HG03139 (cell line): ENCODE results near the gene ZNF414.

ENCODE experiments used
- ATAC-seq: cut with Tn5 transposase; IDR thresholded peaks from one replicate; pipeline ENCODE4 v1.9.1; 2021; ENCODE audit not compliant: unreplicated experiment

The ZNF414 gene

DNA sequence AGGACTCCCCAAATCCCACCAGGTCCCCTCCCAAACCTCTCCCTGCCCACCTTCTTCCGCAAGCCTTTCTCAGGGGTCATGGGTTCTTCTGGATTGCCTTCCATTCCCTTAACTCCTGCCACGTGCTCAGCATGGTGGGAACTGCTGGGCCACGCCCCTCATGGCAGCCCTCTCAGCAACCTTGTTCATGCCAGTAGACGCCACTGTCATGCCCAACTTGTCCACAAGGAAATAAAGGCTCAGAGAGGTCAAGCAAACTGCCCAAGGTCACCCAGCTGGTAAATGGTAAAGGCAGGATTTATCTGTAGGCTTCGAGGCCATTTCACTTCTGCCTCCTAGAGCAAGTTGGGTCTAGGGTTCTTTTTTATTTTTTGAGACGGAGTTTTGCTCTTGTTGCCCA lies 22.4 kb downstream of the ZNF414 start:
- ATAC-seq, result no peak

DNA sequence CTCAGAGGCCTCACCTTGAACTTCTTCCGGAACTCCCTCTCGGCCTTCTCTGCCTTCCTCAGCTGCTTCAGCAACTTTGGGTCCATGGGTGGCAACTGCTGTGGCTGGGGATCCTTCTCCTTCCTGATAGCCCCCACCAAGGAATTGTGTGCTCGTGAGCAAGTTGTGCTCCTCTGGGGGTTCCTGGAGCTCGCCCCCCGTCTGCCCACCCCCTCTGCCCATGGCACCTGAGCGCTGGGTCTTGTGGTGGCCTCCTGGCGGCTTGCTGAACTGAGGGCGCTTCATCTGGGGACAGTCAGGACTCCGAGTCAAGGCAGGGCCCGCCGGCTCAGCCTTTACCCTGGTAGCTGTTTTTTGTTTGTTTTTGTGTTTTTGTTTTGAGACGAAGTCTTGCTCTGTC lies 23.1 kb downstream of the ZNF414 start:
- no peak for ATAC-seq

DNA sequence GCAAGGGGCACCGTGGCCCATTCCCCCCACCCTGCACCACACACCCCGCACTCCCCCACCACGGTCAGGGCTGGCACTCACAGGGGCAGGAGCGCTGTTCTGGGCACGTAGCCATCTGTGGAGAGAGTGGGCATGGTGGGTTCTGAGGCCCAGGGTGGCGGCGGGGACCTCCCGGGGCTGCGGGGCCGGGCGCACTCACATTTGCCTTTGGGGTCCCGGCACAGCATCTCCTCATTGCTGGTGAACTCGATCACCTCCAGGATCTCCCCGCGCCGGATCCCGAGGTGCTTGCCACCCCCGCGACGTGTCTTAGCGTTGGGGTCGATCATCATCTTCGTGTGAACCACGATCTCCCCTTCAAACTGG lies 23.6 kb downstream of the ZNF414 start:
- ATAC-seq, result no peak

DNA sequence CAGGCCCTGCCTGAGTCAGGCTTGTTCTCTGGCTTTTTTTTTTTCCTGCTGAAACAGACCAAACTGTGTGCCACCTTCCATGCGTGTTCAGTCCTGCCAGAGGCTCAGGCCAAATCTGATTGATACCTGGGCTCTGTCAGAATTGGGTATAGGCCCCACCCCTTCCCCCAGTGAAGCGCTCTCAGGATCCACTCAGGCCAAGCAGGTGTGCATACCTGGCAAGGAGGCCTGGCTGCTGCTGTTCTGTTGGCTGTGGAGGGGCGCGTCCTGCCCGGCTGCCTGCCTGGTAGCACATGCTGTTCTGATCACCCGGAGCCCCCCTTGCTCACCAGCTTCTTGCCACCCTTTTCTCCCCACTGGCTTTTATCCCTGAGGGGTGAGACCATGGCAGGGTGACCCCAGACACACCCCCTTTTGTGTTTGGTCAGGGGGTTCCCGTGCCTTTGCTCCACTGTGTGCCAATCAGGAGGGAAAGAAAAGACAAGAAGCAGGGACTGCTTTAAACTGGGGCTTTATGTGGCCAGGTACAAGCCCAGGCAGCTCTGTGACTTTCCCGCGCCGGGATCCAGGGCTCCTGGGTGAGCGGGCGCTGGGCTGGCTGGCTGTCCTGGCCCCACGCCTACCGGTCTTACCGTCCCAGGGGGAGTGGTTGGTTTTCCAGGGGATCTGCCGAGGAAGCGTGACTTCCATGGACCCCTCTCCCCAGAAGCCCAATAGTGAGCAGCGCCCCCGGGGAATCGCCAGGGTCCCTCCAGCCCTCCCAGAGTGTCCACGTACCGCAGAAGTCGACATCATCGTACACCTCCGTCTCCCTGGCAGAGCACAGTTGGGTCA lies 24.2 kb downstream of the ZNF414 start:
- ATAC-seq, result no peak

DNA sequence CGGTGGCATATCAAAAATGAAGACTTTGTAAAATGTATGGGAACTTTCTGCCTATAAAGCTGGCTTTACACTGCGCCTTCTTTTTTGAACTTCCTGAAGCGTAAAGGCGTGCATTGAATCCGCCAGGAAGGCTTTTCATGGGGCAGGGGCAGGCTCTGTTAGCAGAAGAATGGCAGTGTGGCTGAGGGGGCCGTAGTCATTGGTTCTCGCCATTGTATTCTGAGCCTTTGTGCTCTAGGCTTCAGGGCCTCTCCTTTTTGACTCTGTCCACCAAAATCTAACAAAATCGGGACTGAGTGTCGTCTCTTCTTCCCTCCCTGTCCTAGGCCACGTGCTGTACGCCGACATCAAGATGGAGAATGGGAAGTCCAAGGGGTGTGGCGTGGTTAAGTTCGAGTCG lies 25.6 kb downstream of the ZNF414 start:
- ATAC-seq, result no peak

DNA sequence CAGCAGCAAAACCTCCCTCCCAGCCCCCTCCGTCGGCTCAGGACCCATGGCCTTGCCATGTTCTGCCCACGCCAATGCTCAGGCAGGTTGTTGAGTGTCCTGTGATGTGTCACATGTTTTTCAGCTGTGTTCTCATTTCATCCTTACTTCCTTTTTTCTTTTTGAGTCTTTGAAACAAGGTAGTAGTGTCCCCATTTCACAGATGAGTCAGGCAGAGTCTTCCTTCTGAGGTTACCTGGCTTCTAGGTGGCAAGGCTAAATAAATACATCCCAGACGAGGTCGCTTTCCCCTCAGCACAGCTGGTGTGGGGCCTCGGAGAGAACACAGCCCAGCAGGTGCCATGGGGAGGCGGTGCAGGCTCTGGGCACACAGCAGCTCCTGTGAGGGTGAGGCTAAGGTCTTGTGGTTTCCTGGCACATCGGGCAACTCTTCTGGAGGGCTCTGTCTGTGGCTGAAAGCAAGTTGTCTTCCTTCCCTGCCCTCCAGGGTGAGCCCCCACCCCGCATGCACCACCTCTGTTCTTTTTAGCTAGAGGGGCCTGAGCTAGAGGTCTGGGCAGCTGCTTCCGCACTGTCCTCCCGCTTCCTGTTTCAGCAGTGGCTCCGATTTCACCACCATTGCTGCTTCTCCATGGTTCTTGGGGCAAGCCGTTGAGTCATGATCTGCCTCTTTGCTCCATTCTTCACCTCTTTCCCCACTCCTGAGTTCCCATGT lies 26.7 kb downstream of the ZNF414 start:
- no peak for ATAC-seq

DNA sequence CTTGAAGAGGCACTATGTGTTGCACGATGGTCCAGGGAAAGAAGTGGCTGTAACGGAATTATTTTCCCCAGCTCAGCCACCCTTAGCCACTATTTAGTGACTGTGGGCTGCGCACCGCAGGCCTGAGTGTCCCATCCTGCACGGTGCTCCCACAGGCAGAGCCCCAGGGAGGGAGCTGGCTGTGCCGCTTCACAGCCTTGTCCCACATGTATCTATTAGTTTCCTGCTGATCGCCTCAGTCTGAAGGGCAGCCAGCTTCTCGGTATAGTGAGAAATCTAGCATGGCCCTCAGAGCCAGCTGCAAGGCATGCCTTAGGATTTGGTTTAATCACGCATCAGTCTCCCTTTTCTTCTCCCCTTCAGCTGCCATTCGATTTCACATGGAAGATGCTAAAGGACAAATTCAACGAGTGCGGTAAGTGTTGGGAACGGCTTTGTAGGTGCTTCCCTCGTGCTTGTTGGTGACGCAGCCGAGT lies 27.3 kb downstream of the ZNF414 start:
- ATAC-seq, result no peak

DNA sequence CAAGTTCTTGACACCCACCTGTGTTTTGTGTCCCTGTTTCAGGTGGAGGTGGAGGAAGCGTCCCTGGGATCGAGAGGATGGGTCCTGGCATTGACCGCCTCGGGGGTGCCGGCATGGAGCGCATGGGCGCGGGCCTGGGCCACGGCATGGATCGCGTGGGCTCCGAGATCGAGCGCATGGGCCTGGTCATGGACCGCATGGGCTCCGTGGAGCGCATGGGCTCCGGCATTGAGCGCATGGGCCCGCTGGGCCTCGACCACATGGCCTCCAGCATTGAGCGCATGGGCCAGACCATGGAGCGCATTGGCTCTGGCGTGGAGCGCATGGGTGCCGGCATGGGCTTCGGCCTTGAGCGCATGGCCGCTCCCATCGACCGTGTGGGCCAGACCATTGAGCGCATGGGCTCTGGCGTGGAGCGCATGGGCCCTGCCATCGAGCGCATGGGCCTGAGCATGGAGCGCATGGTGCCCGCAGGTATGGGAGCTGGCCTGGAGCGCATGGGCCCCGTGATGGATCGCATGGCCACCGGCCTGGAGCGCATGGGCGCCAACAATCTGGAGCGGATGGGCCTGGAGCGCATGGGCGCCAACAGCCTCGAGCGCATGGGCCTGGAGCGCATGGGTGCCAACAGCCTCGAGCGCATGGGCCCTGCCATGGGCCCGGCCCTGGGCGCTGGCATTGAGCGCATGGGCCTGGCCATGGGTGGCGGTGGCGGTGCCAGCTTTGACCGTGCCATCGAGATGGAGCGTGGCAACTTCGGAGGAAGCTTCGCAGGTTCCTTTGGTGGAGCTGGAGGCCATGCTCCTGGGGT lies 28.2 kb downstream of the ZNF414 start:
- no peak for ATAC-seq

DNA sequence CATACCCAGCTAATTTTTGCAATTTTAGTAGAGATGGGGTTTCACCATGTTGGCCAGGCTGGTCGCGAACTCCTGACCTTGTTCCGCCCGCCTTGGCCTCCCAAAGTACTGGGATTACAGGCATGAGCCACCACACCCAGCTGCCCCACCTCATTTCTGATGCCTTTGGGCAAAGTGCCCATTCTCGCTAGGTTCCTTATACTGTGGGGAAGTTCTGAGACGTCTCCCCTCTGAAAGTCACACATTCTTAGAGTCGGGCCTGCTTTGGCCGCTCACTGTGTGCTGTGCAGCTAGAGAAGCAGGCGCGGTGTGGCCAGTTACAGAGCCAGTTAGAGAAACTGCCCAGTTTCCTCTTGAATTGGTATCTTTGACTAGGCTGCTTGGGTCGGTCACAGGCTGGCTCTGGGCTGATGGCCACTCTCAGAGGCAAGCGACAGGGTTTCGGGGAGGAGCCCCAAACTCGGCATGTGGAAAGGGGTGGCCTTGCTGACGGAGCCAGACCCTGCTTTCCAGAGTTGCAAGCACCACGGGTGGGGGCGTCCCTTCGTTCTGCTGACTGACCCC lies 29.6 kb downstream of the ZNF414 start:
- no peak for ATAC-seq

DNA sequence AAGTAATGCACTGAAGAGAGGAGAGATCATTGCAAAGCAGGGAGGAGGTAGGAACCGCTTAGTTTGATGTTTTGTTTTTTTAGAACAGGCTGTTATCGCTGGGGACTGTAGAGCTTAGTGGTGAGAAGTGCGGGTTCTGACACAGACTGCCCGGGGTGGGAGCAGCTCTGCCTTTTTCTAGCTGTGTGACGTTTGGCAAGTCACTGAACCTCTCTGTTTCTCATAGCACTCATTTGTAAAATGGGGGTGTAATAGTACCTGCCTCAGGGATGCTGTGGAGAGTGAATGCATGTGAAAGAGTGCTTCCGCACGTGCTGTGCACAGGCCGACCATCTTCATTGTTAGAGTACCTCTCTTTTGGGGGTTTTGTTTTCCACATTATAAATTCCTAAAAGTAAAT lies 30.8 kb downstream of the ZNF414 start:
- no peak for ATAC-seq

DNA sequence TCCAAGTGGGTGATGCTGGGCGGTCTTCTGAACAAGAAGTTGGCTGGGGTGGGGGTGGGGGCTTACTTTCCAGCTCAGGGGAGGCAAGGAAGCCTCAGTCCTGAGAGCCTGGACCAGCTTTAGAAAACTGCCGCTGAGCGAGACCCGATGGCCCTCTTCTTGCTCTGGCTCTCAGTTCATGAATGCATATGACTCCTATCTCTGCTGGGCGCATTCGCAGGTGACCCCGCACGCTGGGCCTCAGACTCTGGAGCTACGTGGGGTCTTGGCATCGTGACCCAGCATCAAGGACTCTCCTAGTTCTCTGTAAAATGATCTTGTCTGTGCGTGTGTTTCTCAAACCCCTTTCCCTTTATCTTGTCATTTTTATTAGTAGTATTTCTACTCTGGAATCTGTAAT lies 31.3 kb downstream of the ZNF414 start:
- no peak for ATAC-seq

DNA sequence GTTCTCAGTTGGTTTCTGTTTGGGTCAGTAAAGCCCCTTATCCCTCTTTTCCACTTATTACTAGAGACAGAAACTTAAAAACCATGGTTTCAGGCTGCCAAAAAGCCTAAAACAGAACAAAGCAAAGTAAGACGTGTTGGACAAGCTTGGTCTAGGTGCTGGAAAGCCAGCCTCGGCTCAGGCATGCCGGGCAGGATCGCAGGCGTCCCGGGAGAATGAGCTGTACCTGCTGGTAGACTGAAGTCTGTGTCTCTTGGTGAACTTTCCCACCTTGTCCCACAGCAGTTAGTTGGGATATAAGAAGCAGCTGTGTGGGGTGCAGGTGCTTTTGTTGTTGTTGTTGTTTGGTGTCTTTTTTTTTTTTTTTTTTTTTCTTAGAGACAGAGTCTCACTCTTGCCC lies 32.4 kb downstream of the ZNF414 start:
- no peak for ATAC-seq

DNA sequence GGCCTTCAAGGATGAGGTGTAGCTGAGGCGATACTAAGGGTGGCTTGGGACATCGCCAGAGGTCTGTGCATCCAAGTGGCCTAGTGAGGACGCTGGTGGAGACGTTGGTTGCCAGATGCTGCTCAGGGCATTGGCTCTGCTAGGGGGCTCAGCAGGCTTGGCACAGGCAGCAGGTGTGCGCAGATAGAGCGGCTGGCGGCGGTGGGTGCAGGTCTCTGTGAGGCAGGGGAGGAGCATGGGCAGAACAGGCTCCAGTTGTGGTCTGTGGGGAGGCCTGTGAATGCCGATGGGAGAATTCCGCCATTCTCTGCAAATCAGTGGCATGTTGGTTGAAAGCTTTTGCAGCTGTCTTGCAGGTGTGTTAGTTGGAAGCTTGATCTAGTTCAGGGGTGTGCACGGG lies 32.8 kb downstream of the ZNF414 start:
- no peak for ATAC-seq

DNA sequence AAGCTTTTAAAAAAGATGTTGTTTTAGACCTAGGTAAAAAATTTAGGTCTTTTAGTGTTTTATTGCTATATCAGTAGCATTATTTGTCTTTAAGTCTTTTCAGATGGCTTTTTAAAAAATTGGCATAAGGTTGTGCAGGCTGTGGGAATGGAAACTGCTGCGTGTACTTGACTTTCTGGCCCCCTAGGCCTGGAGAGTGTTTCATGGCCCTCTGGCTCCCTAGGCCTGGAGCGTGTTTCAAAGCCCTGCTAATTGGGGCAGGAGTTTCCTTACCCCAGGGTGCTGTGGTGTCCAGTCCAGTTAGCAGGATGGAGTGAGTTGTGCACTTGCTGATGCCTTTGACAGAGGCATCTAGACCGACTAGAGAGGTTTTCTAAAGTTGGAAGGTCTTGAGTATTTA lies 35.4 kb downstream of the ZNF414 start:
- no peak for ATAC-seq

DNA sequence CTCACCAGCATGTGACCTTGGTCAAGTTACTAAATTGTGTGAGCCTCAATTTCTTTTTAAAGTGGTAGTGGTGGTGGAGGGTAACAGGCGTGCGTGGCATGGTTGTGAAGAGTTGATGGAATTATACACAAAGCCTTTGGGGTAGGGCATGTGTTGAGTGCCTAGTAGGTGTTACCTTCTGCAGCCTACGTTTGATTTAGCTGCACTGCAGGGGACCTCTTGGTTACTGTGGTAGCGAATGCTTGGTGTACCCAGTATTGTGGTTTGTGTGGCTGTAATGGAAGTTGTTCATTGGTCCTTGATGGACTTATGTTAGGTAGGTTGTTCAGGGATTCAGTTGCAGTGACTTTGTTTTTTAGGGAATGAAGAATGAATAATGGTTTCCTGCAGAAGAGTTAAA lies 36.1 kb downstream of the ZNF414 start:
- ATAC-seq, result no peak

DNA sequence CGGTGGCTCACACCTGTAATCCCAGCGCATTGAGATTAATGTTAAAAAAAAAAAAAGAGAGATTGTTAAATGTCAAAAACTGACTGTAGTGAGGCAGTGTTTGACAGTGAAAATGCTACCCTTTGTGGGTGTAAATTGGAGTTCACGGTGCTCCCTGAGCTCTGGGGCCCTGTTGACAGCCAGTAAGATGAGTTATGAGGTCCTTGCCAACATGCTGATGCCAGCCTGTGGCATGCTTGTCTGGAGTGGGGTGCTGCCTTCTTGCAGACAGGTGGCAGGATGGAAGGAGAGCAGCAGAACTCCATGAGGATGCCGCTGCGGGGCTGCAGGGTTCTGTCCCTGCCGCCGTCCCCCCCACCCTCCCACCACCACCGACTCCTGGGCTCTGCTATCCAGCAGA lies 37.4 kb downstream of the ZNF414 start:
- ATAC-seq, result no peak

DNA sequence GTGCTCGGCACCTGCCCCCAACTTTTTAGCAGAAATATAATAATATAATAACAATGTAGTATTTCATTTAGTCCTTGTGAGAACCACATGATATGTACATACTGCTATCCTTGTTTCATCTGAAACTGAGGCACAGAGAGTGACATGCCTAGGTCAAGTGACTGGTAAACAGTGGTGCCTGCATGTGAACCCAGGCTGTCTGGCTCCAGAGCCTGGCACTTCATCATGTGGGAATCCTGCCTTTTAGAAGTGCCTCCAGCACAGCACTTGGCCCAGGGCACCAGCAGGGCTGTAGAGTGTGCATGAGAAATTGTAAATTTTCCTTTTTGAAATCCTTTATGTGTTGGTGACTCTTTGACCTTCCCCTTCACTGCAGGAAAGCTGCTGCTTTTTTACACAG lies 39.0 kb downstream of the ZNF414 start:
- no peak for ATAC-seq

DNA sequence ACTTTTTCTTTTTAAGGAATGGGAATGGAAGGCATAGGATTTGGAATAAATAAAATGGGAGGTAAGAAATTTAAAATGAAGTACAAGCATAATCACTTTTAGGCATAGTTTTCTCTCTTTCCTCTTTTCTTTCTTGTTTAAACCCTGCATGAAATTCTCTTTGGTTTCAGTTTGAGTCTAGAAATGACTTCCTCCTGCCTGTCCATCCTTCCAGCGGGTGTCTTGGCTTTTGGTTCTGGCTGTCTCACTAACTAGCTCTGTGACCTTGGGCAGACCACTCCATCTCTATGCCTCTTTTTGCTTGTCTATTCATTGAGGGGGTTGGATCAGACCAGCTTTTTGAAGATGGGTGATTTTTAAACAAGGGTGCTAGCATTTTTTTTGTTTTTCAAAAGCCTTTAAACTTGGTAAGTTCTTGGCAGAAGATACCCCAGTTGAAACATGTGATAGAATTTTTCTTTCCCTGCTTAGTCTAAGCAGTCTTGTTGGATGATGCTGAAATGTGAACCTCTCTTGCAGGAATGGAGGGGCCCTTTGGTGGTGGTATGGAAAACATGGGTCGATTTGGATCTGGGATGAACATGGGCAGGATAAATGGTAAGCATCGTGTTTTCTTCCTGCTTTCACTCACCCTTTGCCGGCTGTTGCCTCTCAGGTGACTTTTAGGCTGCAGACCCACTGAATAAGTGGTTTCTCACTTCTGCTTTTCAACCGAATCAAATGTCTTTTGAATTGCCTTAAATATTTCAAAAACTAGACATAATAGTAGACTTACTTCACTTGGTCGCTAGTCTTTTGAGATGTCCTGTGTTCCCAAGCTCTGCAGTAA lies 40.1 kb downstream of the ZNF414 start:
- ATAC-seq, result no peak

DNA sequence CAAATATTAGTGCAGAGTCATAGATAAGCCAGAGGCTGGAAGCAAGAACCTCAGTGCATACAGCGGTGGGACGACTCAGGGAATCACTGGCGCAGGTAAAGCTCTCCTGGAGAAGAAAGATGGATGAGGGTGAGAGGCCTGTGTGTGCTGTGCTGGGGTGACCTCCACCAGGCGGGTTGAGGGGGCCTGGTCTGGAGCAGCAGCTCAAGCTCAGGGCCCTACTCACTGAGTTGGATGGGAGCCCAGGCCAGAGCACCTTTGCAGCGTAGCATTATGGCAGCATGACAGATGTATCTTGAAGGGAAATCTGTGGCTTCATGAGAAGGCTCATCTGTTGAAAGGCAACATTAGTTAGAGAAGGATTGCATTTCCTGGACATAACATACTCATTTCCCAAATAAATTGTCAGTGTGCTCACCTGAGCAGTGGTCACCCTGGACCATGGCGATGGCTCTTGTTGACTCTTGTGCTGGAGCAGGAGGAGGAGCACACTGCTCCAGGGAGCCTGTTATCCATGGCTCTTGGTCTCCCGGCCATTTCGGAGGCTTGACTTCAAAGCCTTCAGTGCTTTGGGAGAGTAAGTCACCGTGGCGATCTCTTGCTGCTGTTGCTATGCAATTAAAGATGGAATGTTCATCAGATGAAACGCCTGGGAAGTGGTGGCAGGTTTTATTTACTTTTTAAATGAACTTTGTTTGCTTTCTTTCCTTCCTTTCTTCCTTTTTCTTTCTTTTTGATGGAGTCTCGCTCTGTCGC lies 44.2 kb downstream of the ZNF414 start:
- no peak for ATAC-seq
